ENCODE data around the gene SPATA24.
"Not testable (repeated sequence)": the region's sequence is repeated elsewhere in the genome, so short reads cannot be mapped to it uniquely, and the experiment has no call there.

Gene SPATA24

DNA sequence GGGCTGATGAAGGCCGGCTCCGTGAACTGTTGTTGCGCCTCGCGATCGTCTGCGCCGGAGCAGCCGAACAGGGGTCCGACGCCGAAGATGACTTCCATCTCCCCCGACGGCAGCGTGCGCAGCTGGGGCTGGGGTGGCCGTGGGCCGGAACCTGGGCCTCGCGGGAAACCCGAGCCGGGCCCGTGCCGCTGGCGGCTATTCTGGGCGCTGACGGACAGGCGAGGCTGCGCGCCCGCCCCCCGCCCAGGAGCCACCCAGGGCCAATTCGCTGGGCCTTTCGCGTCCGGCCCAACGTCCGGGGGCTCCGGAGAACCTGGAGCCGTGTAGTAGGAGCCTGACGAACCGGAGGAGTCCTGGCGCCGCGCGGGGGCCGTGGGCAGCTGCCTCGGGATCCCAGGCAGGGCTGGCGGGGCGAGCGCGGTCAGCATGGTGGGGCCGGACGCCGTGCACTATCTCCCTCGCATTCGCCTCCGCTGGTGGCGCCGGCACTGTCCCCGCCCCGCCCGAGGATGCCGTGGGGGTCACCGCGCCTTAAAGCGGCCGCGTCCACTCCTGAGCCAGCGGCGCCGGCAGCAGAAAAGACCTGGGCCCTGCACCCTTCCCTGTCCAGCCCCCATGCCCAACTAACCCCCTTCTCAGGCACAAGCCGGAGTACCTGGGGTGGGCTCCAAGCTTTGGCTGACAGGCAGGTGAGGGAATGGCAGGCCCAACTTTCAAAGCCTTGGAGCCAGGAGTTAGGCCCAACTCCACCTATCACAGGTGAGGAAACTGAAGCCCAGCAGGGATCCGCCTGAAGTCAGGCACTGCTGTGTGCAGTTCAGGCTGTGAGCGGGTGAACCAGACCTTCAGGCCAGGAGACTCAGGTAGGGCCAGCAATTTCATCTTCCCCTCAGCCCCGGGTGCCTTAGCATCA is 9.0 kb downstream of the SPATA24 start, which contains the start of gene PROB1:
PROB1 (minus strand) TSS at position 451 of the 913 bp plus-strand sequence; CDS start at position 428, 23 bp downstream.
- no peak for DNase-seq

DNA sequence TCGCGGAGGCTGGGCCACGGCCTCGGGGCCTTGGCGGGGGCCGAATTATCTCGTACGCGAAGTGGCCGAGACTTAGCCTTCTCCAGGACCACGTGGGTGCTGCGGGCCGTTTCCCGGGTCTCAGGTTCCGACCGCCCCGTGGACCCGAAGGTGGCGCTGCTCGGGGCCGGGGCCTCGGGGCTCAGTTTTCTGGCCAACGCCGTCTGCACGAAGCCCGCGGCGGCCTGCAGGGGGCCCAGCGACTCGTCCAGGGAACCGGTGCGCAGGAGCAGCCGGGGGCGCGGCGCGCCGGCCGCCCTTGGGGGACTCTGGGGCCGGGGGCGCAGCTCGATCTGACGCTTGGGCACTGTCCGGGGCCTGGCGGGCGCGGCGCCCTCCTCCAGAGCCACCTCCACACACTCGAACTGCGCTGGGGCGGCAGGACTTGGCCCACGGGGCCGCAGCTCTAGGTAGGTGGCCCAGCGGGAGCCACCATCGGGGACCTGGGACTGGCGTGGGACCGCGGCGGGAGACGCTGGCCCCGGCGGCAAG is 9.7 kb downstream of the SPATA24 start:
- peak; percentile 67 for DNase-seq

DNA sequence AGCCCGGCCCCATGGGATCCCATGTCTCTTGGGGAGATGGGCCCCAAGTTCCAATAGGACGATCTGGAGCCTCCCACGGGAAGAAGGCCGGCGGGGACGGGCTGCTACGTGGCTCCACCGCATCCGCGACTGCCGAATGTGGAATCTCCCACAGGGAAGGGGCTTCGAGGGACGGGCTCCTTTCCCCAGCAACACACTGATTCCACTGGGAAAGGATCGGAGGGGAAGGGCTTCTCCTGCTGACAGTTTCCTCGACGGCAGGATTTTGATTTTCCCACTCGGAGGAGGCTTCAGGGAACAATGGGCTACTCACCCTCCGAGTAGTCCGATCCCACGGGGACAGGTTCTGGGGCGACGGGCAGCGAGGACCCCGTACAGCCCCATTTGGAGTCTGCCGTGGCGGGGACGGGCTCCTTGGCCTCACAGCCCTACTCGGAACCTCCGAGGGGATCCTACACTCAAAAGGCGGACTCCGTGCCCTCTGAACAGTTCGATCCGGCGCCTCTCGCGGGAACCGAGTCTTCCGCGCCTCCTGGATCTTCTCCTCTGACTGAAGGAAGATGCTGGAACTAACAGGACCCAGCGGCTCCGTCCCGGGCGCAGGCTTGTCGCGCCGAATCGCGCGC is 10.3 kb downstream of the SPATA24 start:
- DNase-seq = no peak

DNA sequence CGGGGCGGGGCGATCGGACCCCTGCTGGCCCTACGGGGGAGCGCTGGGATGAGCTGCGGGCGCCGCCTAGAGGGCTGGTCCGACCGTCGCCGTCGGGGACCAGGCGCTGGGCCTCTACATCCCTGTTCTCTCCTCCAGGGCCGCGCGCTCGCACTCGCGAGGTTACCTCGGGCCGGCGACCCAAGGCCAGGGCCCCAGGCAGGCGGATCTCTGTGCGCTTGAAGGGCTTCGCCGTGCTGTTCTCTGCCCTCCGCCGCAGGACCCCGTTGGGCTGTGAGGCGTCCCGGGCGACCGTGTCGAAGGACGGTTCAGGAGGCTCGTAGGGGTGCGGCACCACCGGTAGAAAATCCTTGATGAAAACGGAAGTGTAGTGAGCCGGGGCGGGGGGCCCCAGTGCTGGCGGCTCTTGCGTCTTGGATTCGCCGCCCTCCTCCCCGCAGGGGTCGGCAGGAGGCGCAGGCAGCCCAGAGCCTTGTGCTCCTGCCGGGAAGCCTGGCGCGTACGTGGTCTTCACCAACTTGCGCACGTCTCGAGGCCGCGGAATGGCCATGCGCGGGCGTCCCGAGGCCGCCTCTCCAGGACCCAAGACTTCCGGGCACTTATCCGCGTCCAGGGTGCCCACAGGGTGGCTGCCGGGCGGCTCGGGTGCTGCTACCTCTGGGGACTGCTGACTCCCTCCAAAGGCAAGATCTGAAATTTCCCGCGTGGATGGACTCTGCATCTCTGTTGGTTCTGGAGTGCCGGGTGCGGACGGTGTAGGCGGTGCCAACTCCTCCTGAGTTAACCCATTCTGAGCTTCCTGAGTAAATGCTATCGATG is 11.0 kb downstream of the SPATA24 start:
- peak; percentile 83 for DNase-seq

DNA sequence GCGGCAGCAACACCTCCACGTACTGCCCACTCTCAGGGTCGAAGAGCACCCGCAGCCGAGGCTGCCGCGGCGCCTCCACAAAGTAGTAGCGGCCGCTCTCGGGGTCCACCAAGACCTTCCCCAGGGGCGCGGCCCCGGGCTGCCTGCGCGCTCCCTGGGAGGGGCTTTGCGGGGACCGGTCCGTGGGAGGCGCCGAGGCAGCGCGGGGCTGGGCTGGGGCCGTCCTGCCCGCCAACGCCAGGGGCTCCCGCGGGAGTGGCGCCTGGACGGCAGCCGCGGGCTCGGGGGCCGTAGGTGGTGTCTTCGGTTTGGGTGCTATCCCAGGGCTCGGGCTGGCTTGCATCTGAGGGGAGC is 11.6 kb downstream of the SPATA24 start:
- no peak for DNase-seq

DNA sequence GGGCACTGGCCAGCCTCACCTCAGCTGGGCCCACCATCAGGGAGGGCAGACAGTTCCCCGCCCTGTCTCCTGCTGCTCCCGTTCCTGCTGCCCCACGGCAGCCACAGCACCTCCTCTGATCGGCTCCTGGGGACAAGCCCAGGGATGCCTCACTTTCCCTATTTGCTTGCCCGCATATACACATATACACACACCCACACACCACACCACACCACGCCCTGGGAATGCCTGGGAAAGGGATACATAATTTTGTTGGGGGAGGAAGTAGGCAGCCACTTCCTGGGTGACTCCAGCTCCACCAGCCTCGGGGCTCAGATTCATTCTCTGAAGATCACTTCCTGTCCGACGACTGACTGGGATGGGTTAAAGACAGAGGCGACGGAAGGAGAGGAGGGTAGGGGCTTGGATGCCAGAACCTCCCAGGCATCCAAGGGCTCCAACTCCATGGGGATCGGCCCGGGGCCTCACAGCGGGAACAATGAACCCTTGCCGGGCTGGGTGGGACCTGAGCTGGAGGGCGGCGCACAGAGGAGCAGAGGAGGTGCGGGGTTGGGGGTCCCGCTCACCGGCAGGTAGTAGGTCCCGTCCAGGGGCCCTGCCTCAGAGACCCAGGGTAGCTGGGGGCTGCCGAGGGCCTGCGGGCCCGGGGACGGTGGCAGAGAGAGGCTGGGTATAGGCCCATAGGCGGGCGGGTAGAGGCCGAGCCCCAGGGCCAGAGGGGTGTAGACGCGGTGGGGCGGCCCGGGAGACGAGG is 12.1 kb downstream of the SPATA24 start:
- DNase-seq = no peak

DNA sequence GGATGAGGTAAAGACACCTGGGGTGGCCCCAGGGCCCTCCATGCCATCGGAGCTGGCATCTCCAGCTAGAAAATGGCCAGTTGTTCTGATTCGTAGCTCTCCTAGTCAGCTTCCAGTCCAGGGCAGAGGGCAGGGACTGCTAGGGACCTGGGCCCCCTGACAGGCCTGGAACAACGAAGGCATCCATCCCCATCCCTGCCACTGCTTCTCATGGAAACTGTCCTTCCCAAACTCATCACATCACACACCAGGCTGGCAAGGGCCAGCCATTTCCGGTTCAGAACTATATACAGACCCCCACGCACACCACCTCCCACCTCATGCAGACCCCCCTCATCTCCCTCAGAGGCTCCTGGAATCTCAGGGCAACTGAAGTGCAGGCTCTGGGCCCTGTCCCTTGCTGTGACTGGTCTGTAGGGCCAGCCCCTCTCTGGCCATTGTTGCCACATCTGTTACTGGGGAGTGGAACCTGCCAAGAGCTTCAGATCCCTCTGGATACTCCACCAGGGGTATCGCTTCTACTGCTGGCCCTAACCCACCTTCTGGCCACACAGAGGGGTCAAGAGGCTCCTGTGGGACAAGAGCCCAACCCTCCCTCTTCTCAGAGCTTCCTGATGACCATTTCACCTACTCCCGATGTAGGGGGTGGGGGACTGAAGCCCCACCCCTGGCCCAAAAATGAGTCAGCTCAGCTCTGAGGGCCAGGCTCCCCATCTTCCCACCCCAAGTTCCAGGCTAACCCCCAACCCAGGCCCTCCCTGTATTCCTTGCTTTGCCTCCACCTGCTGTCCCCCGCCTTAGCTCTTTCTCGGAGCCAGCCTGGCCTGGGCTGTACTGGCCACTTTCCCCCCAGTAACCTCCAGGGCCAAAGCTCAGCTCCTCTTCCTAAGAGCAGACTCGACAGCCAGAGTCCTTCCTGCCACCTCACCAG is 13.0 kb downstream of the SPATA24 start:
- DNase-seq = no peak

DNA sequence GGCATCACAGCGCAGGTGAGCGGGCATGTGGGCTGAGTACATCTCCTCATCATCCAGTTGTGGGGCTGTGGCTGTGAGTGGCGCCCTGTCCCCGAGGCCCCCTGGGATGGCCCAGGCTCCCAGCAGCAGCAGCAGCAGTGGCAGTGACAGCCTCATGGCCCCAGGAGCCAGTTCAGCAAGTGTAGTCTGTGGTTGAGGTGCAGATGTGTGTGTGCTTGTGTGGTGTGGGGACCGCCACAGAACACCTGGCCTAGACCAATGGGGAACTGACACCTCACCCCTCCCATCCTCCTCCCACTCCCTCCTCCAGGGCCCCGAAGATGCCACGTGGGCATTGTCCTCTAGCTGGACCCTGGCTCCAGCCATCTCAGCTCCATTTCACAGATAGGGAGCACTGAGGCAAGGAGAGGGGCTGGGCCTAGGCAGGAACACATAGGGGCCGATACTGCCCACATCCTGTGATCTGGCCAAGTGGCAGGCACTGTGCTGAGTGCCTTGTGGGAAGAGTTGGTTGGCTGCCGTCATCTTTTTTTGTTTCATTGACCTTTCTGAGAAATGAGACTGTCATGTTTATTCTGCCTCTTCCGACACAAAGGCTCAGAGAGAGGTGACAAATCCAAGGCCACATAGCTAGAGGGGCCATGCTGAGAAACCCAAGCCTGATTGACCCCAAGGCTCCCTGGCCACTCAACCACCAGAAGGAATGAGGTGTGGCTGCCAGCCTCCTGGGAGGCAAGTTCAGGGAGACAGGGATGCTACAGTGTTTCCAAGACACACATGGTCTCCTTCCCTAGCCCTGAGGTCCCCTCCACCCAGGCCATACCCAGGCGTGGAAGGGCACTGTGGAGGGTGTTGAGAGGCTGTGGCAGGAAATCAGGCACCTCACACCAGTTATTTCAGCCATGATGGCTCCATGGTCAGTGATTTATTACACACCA is 13.9 kb downstream of the SPATA24 start, which contains the start of gene MZB1:
MZB1 (minus strand) TSS at position 213 of the 938 bp plus-strand sequence; CDS start at position 156, 57 bp downstream.
- DNase-seq = peak; percentile 80

DNA sequence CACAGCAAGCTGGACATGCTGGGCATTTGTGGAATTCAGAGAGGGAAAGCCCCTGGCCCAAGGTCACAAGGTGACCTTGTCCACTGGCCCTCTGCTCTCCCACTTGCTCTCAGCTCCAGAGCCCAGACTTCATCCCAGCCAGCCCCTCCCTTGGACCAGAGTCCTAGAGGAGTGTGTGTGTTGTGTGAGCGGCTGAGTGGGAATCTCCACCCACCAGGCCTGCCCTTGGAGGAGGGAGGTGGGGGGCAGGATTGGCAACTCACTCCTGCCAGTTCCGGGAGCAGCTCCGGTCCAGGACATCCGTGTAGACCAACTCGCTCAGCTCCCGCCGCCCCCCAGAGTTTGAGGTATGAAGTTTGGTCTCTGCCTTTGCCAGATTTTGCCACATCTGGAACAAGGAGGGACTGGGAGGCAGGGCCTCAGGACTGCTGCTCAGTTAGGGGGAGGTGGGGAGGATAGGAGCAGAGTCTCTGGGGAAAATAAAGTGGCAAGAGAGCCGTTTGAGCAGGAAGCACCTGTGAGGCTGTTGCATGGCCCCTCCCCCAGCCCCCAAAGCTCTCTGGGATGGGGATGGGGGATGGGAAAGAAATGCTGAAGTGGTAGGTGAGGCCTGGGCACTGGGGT is 15.6 kb downstream of the SPATA24 start:
- no peak for DNase-seq

DNA sequence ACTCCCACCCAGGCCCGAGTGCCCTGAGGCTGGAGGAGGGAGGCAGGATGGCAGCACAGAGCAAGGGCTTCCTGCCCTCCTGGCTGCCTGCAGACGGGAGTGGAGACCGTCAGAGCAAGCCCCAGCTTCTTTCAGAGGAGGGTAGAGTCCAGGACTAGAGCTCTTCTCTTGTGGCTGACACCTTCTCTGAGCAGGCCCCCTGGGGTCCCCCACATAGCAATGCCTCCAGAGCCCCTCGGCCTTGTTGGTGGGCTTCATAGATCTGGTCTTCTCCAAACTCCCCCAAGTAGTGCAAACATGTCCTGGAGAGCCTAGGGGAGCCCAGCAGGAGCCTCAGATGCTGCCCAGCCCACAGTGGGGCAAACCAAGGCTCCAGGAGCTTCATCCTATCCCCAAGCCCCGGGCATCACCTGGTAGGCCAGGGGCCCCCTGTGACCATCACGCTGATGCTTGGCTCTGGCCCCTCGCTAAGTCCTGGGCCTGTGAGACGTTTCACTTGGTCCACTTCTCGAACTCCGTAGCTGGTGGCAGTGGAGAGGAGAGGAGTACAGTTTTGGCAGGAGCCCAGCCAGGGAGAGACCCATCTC is 16.2 kb downstream of the SPATA24 start:
- DNase-seq = no peak

DNA sequence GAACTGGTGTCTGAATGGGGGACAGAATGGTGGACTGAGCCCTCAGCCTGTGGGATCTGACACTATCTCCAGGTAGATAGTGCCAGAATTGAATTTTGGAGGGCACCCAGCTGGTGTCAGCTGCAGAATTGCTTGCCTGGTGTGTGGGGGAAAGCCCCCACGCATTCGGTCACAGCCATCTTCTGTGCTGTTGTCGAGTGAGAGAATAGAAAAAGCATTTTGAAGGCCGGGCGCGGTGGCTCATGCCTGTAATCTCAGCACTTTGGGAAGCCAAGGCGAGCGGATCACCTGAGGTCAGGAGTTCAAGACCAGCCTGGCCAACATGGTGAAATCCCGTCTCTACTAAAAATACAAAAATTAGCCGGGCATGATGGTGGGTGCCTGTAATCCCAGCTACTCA is 16.9 kb downstream of the SPATA24 start:
- not testable (repeated sequence) for DNase-seq

DNA sequence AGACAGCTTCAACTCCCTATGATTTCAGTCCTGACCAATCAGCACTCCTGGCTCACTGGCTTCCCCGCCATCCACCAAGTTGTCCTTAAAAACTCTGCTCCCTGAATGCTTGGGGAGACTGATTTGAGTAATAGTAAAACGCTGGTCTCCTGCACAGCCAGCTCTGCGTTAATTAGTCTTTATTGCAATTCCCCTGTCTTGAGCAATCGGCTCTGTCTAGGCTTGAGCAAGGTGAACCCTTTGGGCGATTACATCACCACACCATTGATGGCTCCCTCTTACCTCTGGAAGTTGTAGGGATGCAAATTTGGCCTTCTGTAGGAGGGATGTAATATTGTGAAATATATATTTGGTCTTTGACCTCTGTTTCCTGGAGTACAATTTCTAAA is 17.8 kb downstream of the SPATA24 start:
- no peak for DNase-seq

DNA sequence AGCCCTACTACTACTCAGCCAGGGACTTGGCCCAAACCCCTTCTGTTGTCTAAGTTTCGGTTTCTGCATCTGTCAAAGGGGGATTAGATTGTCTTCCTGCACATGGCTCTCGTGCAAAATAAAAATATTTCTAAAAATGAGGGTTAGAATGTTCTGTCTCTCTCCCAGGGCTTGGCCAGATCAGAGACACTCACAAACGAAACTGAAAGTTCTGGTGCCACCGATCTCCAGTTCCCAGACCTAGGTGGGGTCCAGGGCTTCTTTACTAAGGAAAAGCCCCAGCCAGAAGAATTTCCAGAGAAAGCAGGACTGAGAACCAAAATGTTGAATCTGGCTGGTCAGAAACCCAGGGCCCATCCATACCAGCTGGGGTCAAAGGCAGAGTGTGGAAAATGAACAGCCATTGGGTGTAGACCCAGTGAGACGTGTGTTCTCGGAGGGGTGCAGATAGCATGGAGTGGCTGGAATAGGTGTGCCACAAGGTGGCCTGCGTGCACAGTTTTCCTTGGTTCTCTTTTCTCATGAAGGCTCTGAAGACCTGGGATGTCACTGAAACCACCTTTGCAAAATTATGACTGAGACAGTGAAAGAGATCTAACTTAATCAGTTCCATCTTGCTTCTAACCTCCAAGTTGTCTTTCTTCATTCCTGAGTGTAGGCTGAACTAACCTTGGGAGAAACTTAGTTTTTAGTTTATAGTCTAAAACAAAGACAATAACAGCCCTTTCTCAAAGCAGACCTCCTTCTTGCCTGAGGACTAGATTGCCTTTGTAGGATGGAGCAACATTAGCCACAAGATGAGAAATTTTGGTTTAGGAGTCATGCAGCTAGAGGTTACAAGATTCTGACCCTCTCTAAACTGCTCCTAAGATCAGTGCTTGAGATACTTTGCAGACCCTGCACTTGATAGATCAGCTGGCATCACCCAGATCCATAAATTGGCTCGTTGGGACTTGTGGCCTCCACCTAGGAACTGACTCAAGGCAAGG is 18.5 kb downstream of the SPATA24 start:
- DNase-seq = peak; percentile 41

DNA sequence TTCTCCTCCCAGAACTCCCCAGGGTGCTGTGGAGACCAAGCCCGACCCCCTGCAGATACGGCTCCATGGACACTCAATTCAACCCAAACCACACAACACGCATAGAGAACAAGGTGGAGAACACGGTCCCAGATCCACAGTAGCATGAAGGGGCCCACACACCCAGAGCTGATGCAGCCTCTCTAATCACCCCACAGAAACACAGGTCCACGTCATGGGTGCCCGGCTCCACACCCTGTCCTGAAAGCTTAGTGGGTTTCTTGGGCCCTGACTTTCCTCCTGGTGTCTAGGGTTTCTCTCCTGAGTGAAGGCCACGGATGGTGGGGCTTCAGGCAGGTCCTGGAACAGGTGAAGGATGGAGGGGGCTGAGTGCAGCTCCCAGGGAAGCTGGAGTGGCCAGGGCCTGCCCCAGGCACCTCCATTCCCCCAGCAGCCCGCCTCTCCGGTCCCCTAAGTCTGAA is 19.3 kb downstream of the SPATA24 start:
- DNase-seq = no peak

DNA sequence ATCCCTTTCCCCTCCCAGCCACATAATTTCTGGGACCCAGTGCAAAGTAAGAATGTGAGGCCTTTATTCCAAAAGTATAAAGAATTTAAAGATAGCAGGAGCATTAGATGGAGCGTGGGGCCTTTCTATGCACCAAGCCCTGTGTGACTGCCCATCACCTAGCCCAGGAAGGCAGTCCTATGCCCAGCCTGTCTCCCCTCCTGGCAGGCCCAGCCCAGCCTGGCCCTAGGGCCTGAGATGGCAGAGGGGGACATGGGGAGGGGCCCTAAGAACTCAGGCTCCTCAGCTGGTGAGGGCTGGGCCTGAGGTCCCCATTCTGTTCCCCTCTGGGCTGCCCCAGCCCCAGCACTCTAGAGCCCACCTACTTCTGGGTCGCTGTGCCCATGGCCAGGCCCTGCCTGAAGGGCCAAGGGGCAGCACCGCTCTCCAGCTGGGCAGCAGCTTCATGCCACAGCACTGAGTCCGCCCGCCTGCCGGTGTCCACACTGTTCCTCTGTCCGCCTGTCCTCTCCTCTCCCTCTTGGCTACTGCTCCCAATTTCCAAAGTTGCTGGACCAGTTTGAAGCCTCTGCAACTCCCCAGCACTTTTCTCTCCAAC is 19.8 kb downstream of the SPATA24 start:
- no peak for DNase-seq

DNA sequence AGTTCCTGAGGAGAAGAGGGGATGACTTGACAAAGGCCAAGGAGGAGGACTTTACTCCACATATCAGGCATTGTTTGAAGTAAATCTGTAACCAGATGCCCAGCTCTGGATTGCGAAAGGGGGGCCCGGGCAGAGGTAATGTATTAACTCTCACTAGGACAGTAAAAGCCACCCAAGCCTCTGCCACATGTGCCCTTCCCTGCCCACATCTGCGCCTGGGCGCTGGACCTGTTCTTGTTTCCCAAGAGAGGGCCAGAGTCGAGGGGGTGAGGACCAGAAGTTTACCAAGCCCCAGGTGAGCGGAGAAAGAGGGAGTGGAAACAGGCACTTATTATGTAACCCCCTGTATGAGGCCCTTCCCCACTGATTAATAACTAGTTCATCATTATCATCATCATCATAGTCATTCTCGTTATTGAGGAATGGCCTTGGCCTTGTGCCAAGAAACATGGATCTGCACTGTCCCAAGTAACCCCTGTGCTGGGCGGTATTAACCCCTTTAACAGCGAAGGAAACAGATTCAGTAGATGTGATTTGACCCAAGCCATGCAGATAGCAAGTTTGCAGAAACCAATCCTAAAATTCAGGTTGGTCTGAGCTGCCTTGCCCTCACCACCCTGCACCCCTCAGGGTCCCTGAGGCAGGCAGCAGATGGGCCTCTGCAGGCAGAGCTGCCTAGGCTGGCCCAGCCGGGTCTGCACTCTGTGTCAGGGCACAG is 20.5 kb downstream of the SPATA24 start, which contains the start of gene SLC23A1:
SLC23A1 (minus strand) TSS at position 23 of the 718 bp plus-strand sequence. CDS start 44 bp downstream, outside the sequence.
- DNase-seq = no peak

Measured in CD4-positive, alpha-beta T cell treated with Interleukin-12 subunit alpha and Interleukin-12 subunit beta, for 1 hour (primary cell).